Mesendoderm (in vitro differentiated cells): ENCODE measurements around the gene HUNK.
"Not testable (repeated sequence)": the region's sequence is repeated elsewhere in the genome, so short reads cannot be mapped to it uniquely, and the experiment has no call there.

ENCODE experiments used
- DNase-seq: peaks from one replicate; pipeline ENCODE4 v3.0.0; 2013
- H2AK5ac ChIP-seq: 2 replicates; pipeline ENCODE4 v1.6.1; 2013; ENCODE audit warnings: low read length, inconsistent platforms
- H2BK120ac ChIP-seq: 2 replicates; pipeline ENCODE4 v1.6.1; 2013; ENCODE audit warnings: low read depth, mild to moderate bottlenecking, low read length, moderate library complexity, mixed read lengths
- H2BK15ac ChIP-seq: replicated peaks from 2 replicates; pipeline ENCODE4 v1.6.1; 2013; ENCODE audit warnings: low read depth, mild to moderate bottlenecking, moderate library complexity
- H2BK5ac ChIP-seq: 2 replicates; pipeline ENCODE4 v1.6.1; 2013; ENCODE audit warnings: low read length, inconsistent platforms
- H3K18ac ChIP-seq: 2 replicates; pipeline ENCODE4 v1.6.1; 2013; ENCODE audit warnings: mild to moderate bottlenecking, low read length, mixed read lengths
- H3K23ac ChIP-seq: one replicate; pipeline ENCODE4 v1.6.1; 2013; ENCODE audit warnings: low read length
- H3K27ac ChIP-seq: 2 replicates; pipeline ENCODE4 v1.5.1; 2013; ENCODE audit warnings: low read depth, mild to moderate bottlenecking, inconsistent platforms, low read length, moderate library complexity
- H3K27me3 ChIP-seq: 2 replicates; pipeline ENCODE4 v1.6.1; 2013; ENCODE audit warnings: low read length, control low read depth, mild to moderate bottlenecking, inconsistent platforms; ENCODE audit not compliant: insufficient read depth, poor library complexity
- H3K36me3 ChIP-seq: 2 replicates; pipeline ENCODE4 v1.6.1; 2013; ENCODE audit warnings: low read length, inconsistent platforms; ENCODE audit not compliant: control insufficient read depth, insufficient read depth
- H3K4ac ChIP-seq: one replicate; pipeline ENCODE4 v1.6.1; 2013; ENCODE audit warnings: low read depth, mild to moderate bottlenecking, low read length, moderate library complexity
- H3K4me1 ChIP-seq: 2 replicates; pipeline ENCODE4 v1.6.1; 2013; ENCODE audit warnings: low read depth, low read length, inconsistent platforms; ENCODE audit not compliant: control insufficient read depth
- H3K4me2 ChIP-seq: 2 replicates; pipeline ENCODE4 v1.6.1; 2013; ENCODE audit warnings: low read length
- H3K4me3 ChIP-seq: 2 replicates; pipeline ENCODE4 v1.5.1; 2013; ENCODE audit warnings: mild to moderate bottlenecking, low read length
- H3K56ac ChIP-seq: one replicate; pipeline ENCODE4 v1.6.1; 2013; ENCODE audit warnings: low read length
- H3K79me1 ChIP-seq: 2 replicates; pipeline ENCODE4 v1.6.1; 2013; ENCODE audit warnings: low read length, inconsistent platforms
- H3K79me2 ChIP-seq: 2 replicates; pipeline ENCODE4 v1.6.1; 2013; ENCODE audit warnings: mild to moderate bottlenecking, low read length; ENCODE audit not compliant: control insufficient read depth, insufficient read depth
- H3K9ac ChIP-seq: 2 replicates; pipeline ENCODE4 v1.6.1; 2013; ENCODE audit warnings: low read length, inconsistent platforms
- H4K5ac ChIP-seq: one replicate; pipeline ENCODE4 v1.6.1; 2013; ENCODE audit warnings: low read length
- H4K8ac ChIP-seq: one replicate; pipeline ENCODE4 v1.6.1; 2013; ENCODE audit warnings: low read depth, mild to moderate bottlenecking, control low read depth, low read length, moderate library complexity
- WGBS: extraction: QIAGEN DNeasy Blood & Tissue Kit; methylation state at CpG from one replicate; pipeline ENCODE4 v1.1.7; 2013; ENCODE audit warnings: low lambda C conversion rate, missing lambda C conversion rate; ENCODE audit not compliant: insufficient coverage; ENCODE audit errors: extremely low coverage; 5-methylcytosine and 5-hydroxymethylcytosine counted together

The HUNK gene

DNA sequence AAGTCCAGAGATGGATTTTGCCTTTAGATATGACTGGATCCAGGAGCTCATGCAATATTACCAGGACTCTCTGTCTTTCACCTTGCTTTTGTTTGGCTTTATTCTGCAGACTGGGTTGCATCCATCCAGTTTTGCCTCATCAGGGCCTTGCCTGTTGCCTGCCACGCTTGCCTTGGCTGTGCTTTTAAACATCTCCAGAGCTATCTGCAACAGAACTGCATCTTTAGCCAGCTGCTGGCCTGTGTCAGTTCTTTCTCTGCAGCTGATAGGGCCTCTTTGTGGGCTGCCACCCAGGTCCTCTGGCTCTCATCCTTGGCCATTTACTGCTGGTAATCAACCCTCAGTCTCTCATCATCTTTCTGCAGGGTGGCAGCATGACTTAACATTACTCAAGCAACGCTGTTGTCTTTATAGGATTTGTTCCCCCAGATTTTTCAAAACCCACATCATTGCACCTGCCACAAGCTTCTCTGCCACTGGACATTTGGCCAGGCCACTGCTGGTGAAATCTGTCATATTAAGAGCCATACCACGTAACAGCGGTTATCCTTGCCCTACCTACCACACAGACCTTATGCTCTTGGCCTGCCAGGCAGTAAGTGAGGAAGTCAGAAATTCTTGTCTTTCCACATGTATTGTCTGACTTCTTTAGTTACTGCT, 24.4 kb upstream of the HUNK start:
- H3K18ac ChIP-seq = no peak overlapping the region
- H3K23ac ChIP-seq = no peak overlapping the region
- no CpG with 5 or more reads among the region's 4 CpGs for whole genome bisulfite sequencing
- no peak overlapping the region for H3K27ac ChIP-seq
- H3K9ac ChIP-seq = no peak overlapping the region
- no peaks in the 10 kb centered on the region for H3K27me3 ChIP-seq
- H3K79me2 ChIP-seq = no peaks in the 10 kb centered on the region
- no peak overlapping the region for H4K5ac ChIP-seq
- H3K4me2 ChIP-seq = no peak overlapping the region
- H3K79me1 ChIP-seq = no peaks in the 10 kb centered on the region
- H3K4me1 ChIP-seq = no peaks in the 10 kb centered on the region
- no peak overlapping the region for H4K8ac ChIP-seq
- no peak overlapping the region for H2BK5ac ChIP-seq
- H2BK120ac ChIP-seq = no peak overlapping the region
- no peaks in the 10 kb centered on the region for H3K36me3 ChIP-seq
- no peak overlapping the region for H2BK15ac ChIP-seq
- no peak overlapping the region for H3K4me3 ChIP-seq
- H3K56ac ChIP-seq = no peak overlapping the region
- H3K4ac ChIP-seq = no peak overlapping the region
- no peak overlapping the region for H2AK5ac ChIP-seq
- no peak for DNase-seq

DNA sequence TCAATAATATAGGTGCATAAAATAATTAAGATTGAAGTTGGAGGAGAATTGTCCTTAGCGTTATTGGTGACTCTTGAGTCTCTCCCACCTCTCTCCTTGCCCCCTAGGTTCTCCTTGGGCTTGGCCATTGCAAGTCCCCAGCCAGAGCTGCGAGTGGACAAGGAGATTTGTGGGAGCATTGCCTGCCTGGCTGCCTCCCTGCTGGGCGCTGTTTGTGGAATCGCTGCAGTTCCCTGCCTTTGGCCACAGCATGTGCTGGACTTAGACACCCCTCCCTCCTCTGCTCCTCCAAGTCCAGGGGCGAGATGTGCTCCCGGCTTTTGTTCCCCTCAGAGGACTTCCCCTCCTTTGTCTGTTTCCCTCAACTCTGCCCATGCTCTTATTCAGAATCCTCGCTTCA, 21.9 kb upstream of the HUNK start:
- Histone ChIP-seq H3K79me1 (no peaks in the 10 kb centered on the region), H2BK120ac (no peak overlapping the region), H3K18ac (no peak overlapping the region), H4K5ac (no peak overlapping the region), H3K36me3 (no peaks in the 10 kb centered on the region), H3K4me3 (no peak overlapping the region), H3K9ac (no peak overlapping the region), H3K79me2 (no peaks in the 10 kb centered on the region), H3K27ac (no peak overlapping the region), H2BK5ac (no peak overlapping the region), H3K27me3 (no peaks in the 10 kb centered on the region), H3K23ac (no peak overlapping the region), H3K4me2 (no peak overlapping the region), H2BK15ac (no peak overlapping the region), H3K4ac (no peak overlapping the region), H4K8ac (no peak overlapping the region), H2AK5ac (no peak overlapping the region), H3K4me1 (no peaks in the 10 kb centered on the region), H3K56ac (no peak overlapping the region)
- no peak for DNase-seq
- WGBS = no CpG with 5 or more reads among the region's 7 CpGs

DNA sequence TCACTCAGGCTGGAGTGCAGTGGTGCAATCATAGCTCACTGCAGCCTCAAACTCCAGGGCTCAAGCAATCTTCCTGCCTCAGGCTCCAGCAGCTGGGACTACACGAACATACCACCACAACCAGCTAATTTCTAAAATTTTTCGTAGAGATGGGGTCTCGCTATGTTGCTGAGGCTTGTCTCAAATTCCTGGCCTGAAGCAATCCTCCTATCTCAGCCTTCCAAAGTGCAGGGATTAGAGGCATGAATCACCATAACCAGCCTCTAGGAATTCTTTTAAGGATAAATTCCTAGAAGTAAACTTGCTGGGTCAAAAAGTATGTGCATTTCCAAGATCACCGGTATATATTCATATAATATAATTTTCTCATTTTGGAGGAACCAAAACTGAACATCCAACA, 17.6 kb upstream of the HUNK start:
- H3K4me3 ChIP-seq = no peak overlapping the region
- no peak overlapping the region for H3K9ac ChIP-seq
- H3K18ac ChIP-seq = no peak overlapping the region
- H3K27ac ChIP-seq = no peak overlapping the region
- peak; percentile 52 for DNase-seq
- no peaks in the 10 kb centered on the region for H3K4me1 ChIP-seq
- H3K36me3 ChIP-seq = no peaks in the 10 kb centered on the region
- H3K23ac ChIP-seq = no peak overlapping the region
- H3K79me1 ChIP-seq = no peaks in the 10 kb centered on the region
- H3K79me2 ChIP-seq = no peaks in the 10 kb centered on the region
- no peak overlapping the region for H3K4ac ChIP-seq
- H2BK5ac ChIP-seq = no peak overlapping the region
- no peak overlapping the region for H2BK120ac ChIP-seq
- no peak overlapping the region for H3K56ac ChIP-seq
- no peak overlapping the region for H3K4me2 ChIP-seq
- H4K5ac ChIP-seq = no peak overlapping the region
- WGBS = no CpG with 5 or more reads among the region's 4 CpGs
- no peak overlapping the region for H4K8ac ChIP-seq
- no peak overlapping the region for H2AK5ac ChIP-seq
- H2BK15ac ChIP-seq = no peak overlapping the region
- H3K27me3 ChIP-seq = no peaks in the 10 kb centered on the region

GRCh38 chr21:31857096-31857495, 15.7 kb upstream of the HUNK start:
- Histone ChIP-seq H3K4me3 (no peak overlapping the region), H3K79me1 (no peaks in the 10 kb centered on the region), H3K4me2 (no peak overlapping the region), H2AK5ac (no peak overlapping the region), H2BK5ac (no peak overlapping the region), H3K4ac (no peak overlapping the region), H2BK15ac (no peak overlapping the region), H3K4me1 (no peaks in the 10 kb centered on the region), H3K79me2 (no peaks in the 10 kb centered on the region), H3K56ac (no peak overlapping the region), H3K36me3 (no peaks in the 10 kb centered on the region), H3K27me3 (no peaks in the 10 kb centered on the region), H3K18ac (no peak overlapping the region), H3K23ac (no peak overlapping the region), H3K27ac (no peak overlapping the region), H3K9ac (no peak overlapping the region), H4K8ac (no peak overlapping the region), H4K5ac (no peak overlapping the region), H2BK120ac (no peak overlapping the region)
- WGBS = no CpG with 5 or more reads among the region's 7 CpGs
- no peak for DNase-seq

GRCh38 chr21:31857631-31858030, 15.2 kb upstream of the HUNK start:
- DNase-seq, H2BK5ac ChIP-seq, H3K18ac ChIP-seq, H3K23ac ChIP-seq, H2BK15ac ChIP-seq, H3K4me3 ChIP-seq, H3K4me2 ChIP-seq, H3K27me3 ChIP-seq, H3K56ac ChIP-seq, H3K79me2 ChIP-seq, H3K36me3 ChIP-seq, H3K79me1 ChIP-seq, H3K9ac ChIP-seq, H4K5ac ChIP-seq, H3K4me1 ChIP-seq, H3K27ac ChIP-seq, H2BK120ac ChIP-seq, H3K4ac ChIP-seq, H2AK5ac ChIP-seq, H4K8ac ChIP-seq: not testable (repeated sequence)
- WGBS = no CpG with 5 or more reads among the region's 7 CpGs

GRCh38 chr21:31860851-31861250, 12.0 kb upstream of the HUNK start:
- H3K79me1 ChIP-seq = no peaks in the 10 kb centered on the region
- no peaks in the 10 kb centered on the region for H3K36me3 ChIP-seq
- no peak overlapping the region for H3K9ac ChIP-seq
- H3K4me2 ChIP-seq = no peak overlapping the region
- H4K8ac ChIP-seq = no peak overlapping the region
- H2AK5ac ChIP-seq = no peak overlapping the region
- no peak for DNase-seq
- H2BK15ac ChIP-seq = no peak overlapping the region
- no peak overlapping the region for H3K18ac ChIP-seq
- no peak overlapping the region for H3K27ac ChIP-seq
- no peaks in the 10 kb centered on the region for H3K79me2 ChIP-seq
- WGBS = no CpG with 5 or more reads among the region's 3 CpGs
- no peak overlapping the region for H3K4ac ChIP-seq
- no peak overlapping the region for H3K56ac ChIP-seq
- H3K23ac ChIP-seq = no peak overlapping the region
- no peaks in the 10 kb centered on the region for H3K4me1 ChIP-seq
- H2BK5ac ChIP-seq = no peak overlapping the region
- no peak overlapping the region for H4K5ac ChIP-seq
- H3K27me3 ChIP-seq = no peaks in the 10 kb centered on the region
- H3K4me3 ChIP-seq = no peak overlapping the region
- no peak overlapping the region for H2BK120ac ChIP-seq
